H4 (cell line): Measurements from ENCODE around the gene ARF3. TPM values are rescaled to one million over a fixed set of nuclear protein-coding genes. Genes with fewer than 3 reads are reported as not detected.

Experiments
- DNase-seq: peaks from one replicate; pipeline ENCODE4 v3.0.0-alpha.2; 2015; ENCODE audit warnings: low spot score
- total RNA-seq: library from RNA; depleted of rRNA; stranded (reverse); fragments of >200 nt; shearing (Covaris generic); gene quantifications from 2 replicates; pipeline ENCODE4 v1.2.3, GENCODE V29; 2014

Gene ARF3
- total RNA-seq, 1 experiment from 2014 or later = 127 TPM

- no peak for DNase-seq
Measured at GRCh38 chr12:48966177-48966895, 9.0 kb upstream of the ARF3 start.

GRCh38 chr12:48965298-48965838, 8.1 kb upstream of the ARF3 start:
- no peak for DNase-seq

GRCh38 chr12:48961801-48962200, 4.5 kb upstream of the ARF3 start:
- DNase-seq = no peak

GRCh38 chr12:48961331-48961730, 4.0 kb upstream of the ARF3 start:
- DNase-seq = no peak

GRCh38 chr12:48960834-48961233, 3.5 kb upstream of the ARF3 start:
- no peak for DNase-seq

- no peak for DNase-seq
Measured at GRCh38 chr12:48958049-48958388, 732 bp upstream of the ARF3 start.

- peak; percentile 97 for DNase-seq
Measured at GRCh38 chr12:48956279-48957140, 777 bp downstream of the ARF3 start.

- DNase-seq = no peak
Measured at GRCh38 chr12:48954841-48955501, 2.3 kb downstream of the ARF3 start.

- no peak for DNase-seq
Measured at GRCh38 chr12:48954061-48954460, 3.2 kb downstream of the ARF3 start.

GRCh38 chr12:48952691-48953090, 4.6 kb downstream of the ARF3 start:
- no peak for DNase-seq

GRCh38 chr12:48947727-48948126, 9.6 kb downstream of the ARF3 start:
- DNase-seq = no peak

- DNase-seq = no peak
Measured at GRCh38 chr12:48946943-48947342, 10.3 kb downstream of the ARF3 start.

- no peak for DNase-seq
Measured at GRCh38 chr12:48946205-48946604, 11.1 kb downstream of the ARF3 start.

GRCh38 chr12:48943221-48943620, 14.1 kb downstream of the ARF3 start:
- DNase-seq = no peak

GRCh38 chr12:48940181-48940580, 17.1 kb downstream of the ARF3 start:
- no peak for DNase-seq

GRCh38 chr12:48938805-48939204, 18.5 kb downstream of the ARF3 start:
- no peak for DNase-seq

GRCh38 chr12:48937170-48937569, 20.1 kb downstream of the ARF3 start:
- no peak for DNase-seq

GRCh38 chr12:48936379-48936979, 20.8 kb downstream of the ARF3 start:
- DNase-seq = peak; percentile 46

- no peak for DNase-seq
Measured at GRCh38 chr12:48934312-48934706, 23.0 kb downstream of the ARF3 start.

GRCh38 chr12:48933664-48934311, 23.5 kb downstream of the ARF3 start:
- no peak for DNase-seq

- DNase-seq = no peak
Measured at GRCh38 chr12:48932878-48933277, 24.4 kb downstream of the ARF3 start.
